ENCODE measurements around the gene ADGRL2.

DNA sequence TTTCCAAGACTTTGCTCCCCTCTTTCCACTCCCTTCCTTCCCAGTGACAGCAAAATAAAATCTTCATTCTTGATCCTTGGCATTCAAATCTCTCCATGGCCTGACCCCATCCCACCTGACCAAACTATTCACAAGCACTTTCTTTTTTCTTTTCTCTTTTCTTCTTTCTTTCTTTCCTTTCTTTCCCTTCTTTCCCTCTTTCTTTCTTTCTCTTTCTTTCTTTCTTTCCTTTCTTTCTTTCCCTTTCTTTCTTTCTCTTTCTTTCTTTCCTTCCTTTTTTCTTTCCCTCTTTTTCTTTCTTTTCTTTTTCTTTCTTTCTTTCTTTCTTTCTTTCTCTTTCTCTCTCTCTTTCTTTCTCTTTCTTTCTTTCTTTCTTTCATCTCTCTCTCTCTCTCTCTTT, 207.1 kb downstream of the ADGRL2 start:
- TF ChIP-seq, protein P1, sequence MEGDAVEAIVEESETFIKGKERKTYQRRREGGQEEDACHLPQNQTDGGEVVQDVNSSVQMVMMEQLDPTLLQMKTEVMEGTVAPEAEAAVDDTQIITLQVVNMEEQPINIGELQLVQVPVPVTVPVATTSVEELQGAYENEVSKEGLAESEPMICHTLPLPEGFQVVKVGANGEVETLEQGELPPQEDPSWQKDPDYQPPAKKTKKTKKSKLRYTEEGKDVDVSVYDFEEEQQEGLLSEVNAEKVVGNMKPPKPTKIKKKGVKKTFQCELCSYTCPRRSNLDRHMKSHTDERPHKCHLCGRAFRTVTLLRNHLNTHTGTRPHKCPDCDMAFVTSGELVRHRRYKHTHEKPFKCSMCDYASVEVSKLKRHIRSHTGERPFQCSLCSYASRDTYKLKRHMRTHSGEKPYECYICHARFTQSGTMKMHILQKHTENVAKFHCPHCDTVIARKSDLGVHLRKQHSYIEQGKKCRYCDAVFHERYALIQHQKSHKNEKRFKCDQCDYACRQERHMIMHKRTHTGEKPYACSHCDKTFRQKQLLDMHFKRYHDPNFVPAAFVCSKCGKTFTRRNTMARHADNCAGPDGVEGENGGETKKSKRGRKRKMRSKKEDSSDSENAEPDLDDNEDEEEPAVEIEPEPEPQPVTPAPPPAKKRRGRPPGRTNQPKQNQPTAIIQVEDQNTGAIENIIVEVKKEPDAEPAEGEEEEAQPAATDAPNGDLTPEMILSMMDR (IDR thresholded peaks at IDR 0.05; ENCODE audit: borderline replicate concordance, extremely low read depth, low read length, poor library complexity, severe bottlenecking), result no peak
- TF ChIP-seq EZH2 (IDR thresholded peaks at IDR 0.05; ENCODE audit: borderline replicate concordance, low read depth, low read length, severe bottlenecking), result no peak

Measured in DND-41 (cell line).